ENCODE data around the gene OR56A5.
"Not testable (repeated sequence)": the region's sequence is repeated elsewhere in the genome, so short reads cannot be mapped to it uniquely, and the experiment has no call there.

The OR56A5 gene

DNA sequence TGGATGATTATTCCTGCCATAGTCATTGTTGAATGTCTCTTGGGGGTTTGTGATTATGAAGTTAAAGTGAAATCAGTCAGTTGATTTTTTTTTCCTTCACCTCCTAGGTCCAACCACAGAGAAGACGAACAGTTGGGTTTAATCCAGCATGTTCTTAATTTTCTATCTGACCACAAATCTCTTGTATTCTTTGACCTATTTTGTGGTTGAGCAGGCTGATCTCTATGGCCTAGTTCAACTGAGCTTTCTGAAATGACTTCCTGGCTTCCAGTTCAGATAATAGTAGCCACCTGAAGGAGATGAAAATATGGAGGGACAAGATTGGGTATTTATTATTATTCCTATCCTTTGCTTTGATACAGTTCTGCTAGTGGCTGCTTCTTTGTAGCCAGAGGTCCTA is 5.2 kb upstream of the OR56A5 start:
- DNase-seq, result no peak
- no peak for TF ChIP-seq CTCF (IDR thresholded peaks at IDR 0.05; ENCODE audit: low read depth, low read length)
- Histone ChIP-seq H3K27me3 (no peaks in the 10 kb centered on the region), H3K4me1 (no peaks in the 10 kb centered on the region), H3K36me3 (no peaks in the 10 kb centered on the region), H3K4me3 (ENCODE audit: low read depth, low read length) (no peak overlapping the region), H3K9me3 (no peaks in the 10 kb centered on the region)

GRCh38 chr11:5967708-5968107 is 586 bp downstream of the OR56A5 start:
- H3K9me3 ChIP-seq, result no peaks in the 10 kb centered on the region
- no peak for DNase-seq
- no peak for TF ChIP-seq CTCF (IDR thresholded peaks at IDR 0.05; ENCODE audit: low read depth, low read length)

GRCh38 chr11:5966958-5967357 is 1.3 kb downstream of the OR56A5 start:
- TF ChIP-seq CTCF (IDR thresholded peaks at IDR 0.05; ENCODE audit: low read depth, low read length), result no peak
- no peaks in the 10 kb centered on the region for H3K4me1 ChIP-seq
- H3K27me3 ChIP-seq, result no peaks in the 10 kb centered on the region
- DNase-seq, result no peak
- H3K4me3 ChIP-seq (ENCODE audit: low read depth, low read length), result no peak overlapping the region
- H3K9me3 ChIP-seq, result no peaks in the 10 kb centered on the region
- H3K36me3 ChIP-seq, result no peaks in the 10 kb centered on the region

More at GRCh38 chr11:5967708-5968107, 586 bp downstream of the OR56A5 start:
- no peaks in the 10 kb centered on the region for H3K36me3 ChIP-seq
- H3K4me1 ChIP-seq, result no peaks in the 10 kb centered on the region
- no peak overlapping the region for H3K4me3 ChIP-seq (ENCODE audit: low read depth, low read length)
- no peaks in the 10 kb centered on the region for H3K27me3 ChIP-seq

GRCh38 chr11:5960704-5961320 is 7.5 kb downstream of the OR56A5 start:
- H3K36me3 ChIP-seq; H3K4me1 ChIP-seq; DNase-seq; H3K27me3 ChIP-seq; H3K9me3 ChIP-seq; H3K4me3 ChIP-seq (ENCODE audit: low read depth, low read length): not testable (repeated sequence)

DNA sequence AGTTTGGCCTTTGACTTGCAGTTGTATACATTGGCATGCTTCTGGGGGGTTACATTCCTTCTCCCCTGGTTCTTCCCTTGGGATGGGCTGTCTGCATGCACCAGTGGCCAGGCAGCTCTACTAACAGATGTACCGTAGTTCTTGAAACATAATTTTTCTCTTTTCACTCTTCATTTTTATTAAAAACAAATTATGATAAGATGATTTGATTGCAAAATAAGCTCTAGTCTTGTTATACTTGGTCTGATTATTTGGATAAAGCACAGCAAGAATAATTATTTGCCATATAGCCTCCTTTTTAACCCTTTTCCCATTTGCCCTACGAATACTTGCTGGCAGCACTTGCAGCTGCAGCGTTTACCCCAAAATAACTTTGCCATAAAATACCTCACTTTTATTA is 12.7 kb downstream of the OR56A5 start:
- Histone ChIP-seq H3K36me3 (no peaks in the 10 kb centered on the region), H3K27me3 (no peaks in the 10 kb centered on the region), H3K4me3 (ENCODE audit: low read depth, low read length) (no peak overlapping the region), H3K4me1 (no peaks in the 10 kb centered on the region), H3K9me3 (no peaks in the 10 kb centered on the region)
- no peak for DNase-seq
- no peak for TF ChIP-seq CTCF (IDR thresholded peaks at IDR 0.05; ENCODE audit: low read depth, low read length)

GRCh38 chr11:5941951-5942350 is 26.3 kb downstream of the OR56A5 start, which contains the start of gene OR56A3:
OR56A3 (plus strand) TSS chr11:5942251; CDS start chr11:5947347, 5,096 bp downstream.
- Histone ChIP-seq H3K9me3 (no peaks in the 10 kb centered on the region), H3K27me3 (no peaks in the 10 kb centered on the region), H3K4me1 (no peaks in the 10 kb centered on the region), H3K4me3 (ENCODE audit: low read depth, low read length) (no peak within 1 kb of the TSS), H3K36me3 (no peaks in the 10 kb centered on the region)
- DNase-seq, result no peak
- no peak for TF ChIP-seq CTCF (IDR thresholded peaks at IDR 0.05; ENCODE audit: low read depth, low read length)

All from BE2C (cell line).